GM12878 (cell line): ENCODE data around the gene RBM42.

Source experiments
- EP300 ChIP-seq, 2 experiments: fragments of 150-350 bp in 1 of 2; IDR thresholded peaks; 2 replicates each; pipeline ENCODE4 v1.6.1; 2011 to 2012; ENCODE audit warnings: low read depth in 2 of 2, low read length in 2 of 2, borderline replicate concordance in 1 of 2, improper control_type of control experiment in 1 of 2, inconsistent platforms in 1 of 2; ENCODE audit not compliant: control insufficient read depth in 1 of 2
- RFX5 ChIP-seq: IDR thresholded peaks from 2 replicates; pipeline ENCODE4 v1.6.1; 2011; ENCODE audit warnings: low read depth, low read length, improper control_type of control experiment
- TBL1XR1 ChIP-seq: IDR thresholded peaks from 2 replicates; pipeline ENCODE4 v1.6.1; 2012; ENCODE audit warnings: low read depth, low read length, improper control_type of control experiment
- TF ChIP-seq, protein P1 (sequence below), 3 experiments: IDR thresholded peaks in 2 of 3; conservative IDR thresholded peaks in 1 of 3; 2 replicates each; pipeline ENCODE4 v1.5.1; 2011; ENCODE audit warnings: low read depth in 3 of 3, low read length in 3 of 3, mild to moderate bottlenecking in 3 of 3, control low read depth in 2 of 3, moderate library complexity in 2 of 3, inconsistent platforms in 1 of 3, mixed read lengths in 1 of 3; ENCODE audit not compliant: control insufficient read depth in 2 of 3, insufficient read depth in 1 of 3; ENCODE audit errors: extremely low read depth in 1 of 3

DNA sequence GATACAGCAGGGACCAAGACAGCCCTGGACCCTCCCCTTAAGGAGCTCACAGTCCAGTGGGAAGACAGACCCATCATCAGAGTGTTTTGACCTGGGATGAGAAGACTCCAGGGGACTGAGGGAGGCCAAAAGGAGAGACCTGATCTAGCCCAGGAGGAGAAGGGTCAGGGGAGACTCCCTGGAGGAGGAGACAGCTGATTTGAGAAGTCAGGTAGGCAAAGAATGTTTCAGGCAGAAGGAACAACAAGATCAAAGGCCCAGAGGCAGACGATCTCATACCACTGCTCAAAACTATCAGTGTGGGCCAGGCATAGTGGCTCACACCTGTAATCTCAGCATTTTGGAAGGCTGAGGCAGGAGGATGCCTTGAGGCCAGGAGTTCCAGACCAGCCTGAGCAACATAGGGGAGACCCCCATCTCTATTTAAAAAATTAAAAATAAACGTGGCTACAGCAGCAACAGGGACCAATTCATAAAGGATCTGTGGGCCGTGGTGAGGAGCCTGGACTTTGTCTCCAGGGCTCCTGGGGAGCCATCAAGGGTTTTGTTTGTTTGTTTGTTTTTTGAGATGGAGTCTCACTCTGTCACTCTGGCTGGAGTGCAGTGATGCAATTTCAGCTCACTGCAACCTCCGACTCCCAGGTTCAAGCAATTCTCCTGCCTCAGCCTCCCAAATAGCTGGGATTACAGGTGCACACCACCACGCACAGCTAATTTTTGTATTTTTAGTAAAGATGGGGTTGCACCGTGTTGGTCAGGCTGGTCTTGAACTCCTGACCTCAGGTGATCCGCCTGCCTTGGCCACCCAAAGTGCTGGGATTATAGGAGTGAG, 17.1 kb downstream of the RBM42 start:
- TF ChIP-seq TBL1XR1 (no peak), EP300 (IDR thresholded peaks at IDR 0.05; ENCODE audit: borderline replicate concordance in 1 of 2, control insufficient read depth in 1 of 2, low read depth in 2 of 2, low read length in 2 of 2) (no peak), RFX5 (no peak)
- TF ChIP-seq, protein P1, sequence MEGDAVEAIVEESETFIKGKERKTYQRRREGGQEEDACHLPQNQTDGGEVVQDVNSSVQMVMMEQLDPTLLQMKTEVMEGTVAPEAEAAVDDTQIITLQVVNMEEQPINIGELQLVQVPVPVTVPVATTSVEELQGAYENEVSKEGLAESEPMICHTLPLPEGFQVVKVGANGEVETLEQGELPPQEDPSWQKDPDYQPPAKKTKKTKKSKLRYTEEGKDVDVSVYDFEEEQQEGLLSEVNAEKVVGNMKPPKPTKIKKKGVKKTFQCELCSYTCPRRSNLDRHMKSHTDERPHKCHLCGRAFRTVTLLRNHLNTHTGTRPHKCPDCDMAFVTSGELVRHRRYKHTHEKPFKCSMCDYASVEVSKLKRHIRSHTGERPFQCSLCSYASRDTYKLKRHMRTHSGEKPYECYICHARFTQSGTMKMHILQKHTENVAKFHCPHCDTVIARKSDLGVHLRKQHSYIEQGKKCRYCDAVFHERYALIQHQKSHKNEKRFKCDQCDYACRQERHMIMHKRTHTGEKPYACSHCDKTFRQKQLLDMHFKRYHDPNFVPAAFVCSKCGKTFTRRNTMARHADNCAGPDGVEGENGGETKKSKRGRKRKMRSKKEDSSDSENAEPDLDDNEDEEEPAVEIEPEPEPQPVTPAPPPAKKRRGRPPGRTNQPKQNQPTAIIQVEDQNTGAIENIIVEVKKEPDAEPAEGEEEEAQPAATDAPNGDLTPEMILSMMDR (IDR thresholded peaks at IDR 0.05 in 2 of 3, conservative IDR thresholded peaks at IDR 0.05 in 1 of 3; ENCODE audit: control insufficient read depth in 2 of 3, extremely low read depth in 1 of 3, insufficient read depth in 1 of 3, low read depth in 3 of 3, low read length in 3 of 3) = no peak
